Measurements from ENCODE around the gene MAGEA11.
"Not testable (repeated sequence)": the region's sequence is repeated elsewhere in the genome, so short reads cannot be mapped to it uniquely, and the experiment has no call there.

MAGEA11 gene

DNA sequence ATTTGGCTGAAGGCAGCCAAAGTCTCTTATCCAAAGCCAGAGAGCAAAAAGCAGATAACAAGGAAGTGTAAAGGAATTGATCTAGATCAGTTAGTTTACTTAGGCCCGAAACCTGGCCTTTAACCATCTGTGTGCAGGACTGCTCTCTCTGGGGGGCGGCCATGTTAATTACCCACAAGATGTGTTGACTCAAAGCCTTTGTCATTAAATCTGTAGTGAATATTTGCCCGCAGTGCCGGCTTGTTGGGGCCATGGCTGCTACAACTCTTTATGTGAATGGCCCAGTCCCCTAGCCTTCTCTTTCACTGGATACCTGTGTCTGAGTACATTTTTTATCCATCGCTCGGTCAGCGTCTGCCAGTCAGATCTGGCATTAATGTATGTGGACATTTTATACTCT lies 15.4 kb downstream of the MAGEA11 start:
- H3K9me2 ChIP-seq (replicated peaks; ENCODE audit: low read depth, low read length); H3F3A ChIP-seq (ENCODE audit: low read depth); H3K4me3 ChIP-seq (ENCODE audit: low read length, poor library complexity, severe bottlenecking); H3K9me3 ChIP-seq (ENCODE audit: insufficient read depth, low read depth, low read length); H3K9ac ChIP-seq (ENCODE audit: low read depth, low read length, poor library complexity, severe bottlenecking); H4K20me1 ChIP-seq (ENCODE audit: insufficient read depth, low read length, poor library complexity, severe bottlenecking); H3K36me3 ChIP-seq (ENCODE audit: insufficient read depth, low read length); H2AFZ ChIP-seq (ENCODE audit: low read length); H3K79me2 ChIP-seq (ENCODE audit: insufficient read depth, low read length); H3K4me2 ChIP-seq (ENCODE audit: low read depth, low read length, poor library complexity, severe bottlenecking); H3K27me3 ChIP-seq (ENCODE audit: insufficient read depth, low read length, poor library complexity, severe bottlenecking); H3K4me1 ChIP-seq (ENCODE audit: insufficient read depth, low read length, poor library complexity, severe bottlenecking): not testable (repeated sequence)

DNA sequence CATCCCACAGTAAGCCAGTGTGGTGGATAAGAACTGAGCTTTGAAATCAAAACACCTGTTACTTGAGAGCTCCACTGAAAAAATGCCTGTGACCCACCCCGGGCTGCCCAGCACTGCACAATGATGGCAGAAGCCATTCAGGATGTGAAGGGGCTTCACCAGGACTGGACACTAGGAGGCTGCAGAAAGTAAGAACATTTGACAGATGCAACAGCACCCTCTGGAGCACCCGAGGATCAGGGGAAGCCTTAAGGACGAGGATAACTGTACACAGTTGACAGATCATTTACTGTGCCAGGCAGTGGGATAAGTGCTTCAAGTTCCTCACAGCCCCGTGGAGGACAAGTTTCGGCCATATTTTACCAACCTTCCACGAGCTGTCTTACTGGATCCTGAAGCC lies 30.4 kb downstream of the MAGEA11 start:
- not testable (repeated sequence) for H3K9me2 ChIP-seq (replicated peaks; ENCODE audit: low read depth, low read length); H4K20me1 ChIP-seq (ENCODE audit: insufficient read depth, low read length, poor library complexity, severe bottlenecking); H3K9me3 ChIP-seq (ENCODE audit: insufficient read depth, low read depth, low read length); H3K4me2 ChIP-seq (ENCODE audit: low read depth, low read length, poor library complexity, severe bottlenecking); H3K4me1 ChIP-seq (ENCODE audit: insufficient read depth, low read length, poor library complexity, severe bottlenecking); H3K36me3 ChIP-seq (ENCODE audit: insufficient read depth, low read length); H3K79me2 ChIP-seq (ENCODE audit: insufficient read depth, low read length); H3K4me3 ChIP-seq (ENCODE audit: low read length, poor library complexity, severe bottlenecking); H3K9ac ChIP-seq (ENCODE audit: low read depth, low read length, poor library complexity, severe bottlenecking); H2AFZ ChIP-seq (ENCODE audit: low read length); H3F3A ChIP-seq (ENCODE audit: low read depth); H3K27me3 ChIP-seq (ENCODE audit: insufficient read depth, low read length, poor library complexity, severe bottlenecking)

DNA sequence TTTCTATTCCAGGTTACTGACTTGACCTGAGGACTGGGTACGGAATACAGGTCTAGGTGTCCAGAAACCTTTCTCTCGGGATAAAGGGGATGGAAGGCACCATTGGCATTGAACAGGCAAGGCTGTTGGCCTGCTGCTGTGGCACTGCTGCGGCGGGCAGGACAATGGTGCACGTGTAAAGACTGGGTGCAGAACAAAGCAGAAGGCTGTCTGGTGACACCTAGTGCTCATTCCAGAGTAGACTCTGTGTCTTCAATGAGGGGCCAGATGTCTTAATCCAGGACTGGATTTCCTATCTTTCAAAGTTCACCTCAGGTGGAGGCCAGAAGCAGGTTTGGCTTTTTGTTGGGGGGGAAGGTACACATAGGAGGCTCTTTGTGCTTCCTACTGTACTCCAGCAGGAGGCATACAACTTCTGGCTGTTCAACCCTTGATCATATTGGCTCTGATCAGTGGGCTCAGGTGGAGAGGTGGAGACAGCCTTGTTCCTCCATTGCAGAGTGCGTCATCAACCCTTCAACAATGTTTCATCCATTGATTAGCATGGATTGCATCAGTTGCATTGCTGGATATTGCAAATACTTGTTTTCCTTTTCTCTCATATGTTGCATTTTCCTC lies 34.6 kb downstream of the MAGEA11 start:
- H3K4me3 ChIP-seq (ENCODE audit: low read length, poor library complexity, severe bottlenecking); H3K4me1 ChIP-seq (ENCODE audit: insufficient read depth, low read length, poor library complexity, severe bottlenecking); H3K79me2 ChIP-seq (ENCODE audit: insufficient read depth, low read length): not testable (repeated sequence)

GRCh38 chrX:149757206-149758067 lies 45.6 kb downstream of the MAGEA11 start:
- Histone ChIP-seq H3K79me2 (ENCODE audit: insufficient read depth, low read length) (no peaks in the 10 kb centered on the region), H3K27me3 (ENCODE audit: insufficient read depth, low read length, poor library complexity, severe bottlenecking) (no peaks in the 10 kb centered on the region), H3K9me2 (replicated peaks; ENCODE audit: low read depth, low read length) (no peaks in the 10 kb centered on the region), H3K36me3 (ENCODE audit: insufficient read depth, low read length) (no peaks in the 10 kb centered on the region), H3F3A (ENCODE audit: low read depth) (no peaks in the 10 kb centered on the region), H3K9ac (ENCODE audit: low read depth, low read length, poor library complexity, severe bottlenecking) (no peak overlapping the region), H3K4me3 (ENCODE audit: low read length, poor library complexity, severe bottlenecking) (no peak overlapping the region), H3K4me2 (ENCODE audit: low read depth, low read length, poor library complexity, severe bottlenecking) (no peak overlapping the region), H3K9me3 (ENCODE audit: insufficient read depth, low read depth, low read length) (no peaks in the 10 kb centered on the region), H3K4me1 (ENCODE audit: insufficient read depth, low read length, poor library complexity, severe bottlenecking) (no peaks in the 10 kb centered on the region), H2AFZ (ENCODE audit: low read length) (no peak overlapping the region), H4K20me1 (ENCODE audit: insufficient read depth, low read length, poor library complexity, severe bottlenecking) (no peaks in the 10 kb centered on the region)
- TF ChIP-seq CTCF (conservative IDR thresholded peaks at IDR 0.05; ENCODE audit: low read length) (no peak), EZH2phosphoT487 (IDR thresholded peaks at IDR 0.05; ENCODE audit: borderline replicate concordance) (no peak)

More for the DNA sequence above, 34.6 kb downstream of the MAGEA11 start:
- not testable (repeated sequence) for H3K4me2 ChIP-seq (ENCODE audit: low read depth, low read length, poor library complexity, severe bottlenecking); H3K9me3 ChIP-seq (ENCODE audit: insufficient read depth, low read depth, low read length); H3K9me2 ChIP-seq (replicated peaks; ENCODE audit: low read depth, low read length); H4K20me1 ChIP-seq (ENCODE audit: insufficient read depth, low read length, poor library complexity, severe bottlenecking); H3K9ac ChIP-seq (ENCODE audit: low read depth, low read length, poor library complexity, severe bottlenecking); H3F3A ChIP-seq (ENCODE audit: low read depth); H2AFZ ChIP-seq (ENCODE audit: low read length); H3K36me3 ChIP-seq (ENCODE audit: insufficient read depth, low read length); H3K27me3 ChIP-seq (ENCODE audit: insufficient read depth, low read length, poor library complexity, severe bottlenecking)
